PC-9 (cell line): ENCODE results near the gene GALNT2.

ENCODE experiments used
- CTCF ChIP-seq: fragments of 200-600 bp; sonication (generic); conservative IDR thresholded peaks from 2 replicates; pipeline ENCODE4 v1.6.1; 2017; ENCODE audit warnings: mixed run types, antibody characterized with exemption, mild to moderate bottlenecking, moderate library complexity
- EZH2 ChIP-seq: fragments of 200-600 bp; sonication (generic); IDR thresholded peaks from 2 replicates; pipeline ENCODE4 v1.8.0; 2017; ENCODE audit warnings: antibody characterized with exemption, low read depth

GRCh38 chr1:230232371-230232771 is 165.3 kb downstream of the GALNT2 start:
- no peak for TF ChIP-seq CTCF
- TF ChIP-seq EZH2, result no peak
